ENCODE results near the gene PHACTR3.

Gene PHACTR3

GRCh38 chr20:59602546-59603080 lies 1.7 kb upstream of the PHACTR3 start:
- H3K79me2 ChIP-seq (ENCODE audit: insufficient read depth, low read length) = no peaks in the 10 kb centered on the region
- no peaks in the 10 kb centered on the region for H3K4me1 ChIP-seq (ENCODE audit: insufficient read depth, low read length, severe bottlenecking)
- no peak overlapping the region for H3K27ac ChIP-seq (ENCODE audit: low read depth, low read length, poor library complexity, severe bottlenecking)
- H3K9me2 ChIP-seq (ENCODE audit: low read depth, low read length) = no peaks in the 10 kb centered on the region
- H3K36me3 ChIP-seq (ENCODE audit: insufficient read depth, low read length) = no peaks in the 10 kb centered on the region
- no peaks in the 10 kb centered on the region for H4K20me1 ChIP-seq (ENCODE audit: insufficient read depth, low read length)
- no peak overlapping the region for H3K9ac ChIP-seq (ENCODE audit: low read length)
- TF ChIP-seq EZH2 (IDR thresholded peaks at IDR 0.05; ENCODE audit: borderline replicate concordance, low read length) = no peak
- no peak for TF ChIP-seq CTCF (IDR thresholded peaks at IDR 0.05; ENCODE audit: low read length)
- H3K27me3 ChIP-seq (ENCODE audit: insufficient read depth, low read length) = no peaks in the 10 kb centered on the region
- no peak overlapping the region for H3K4me2 ChIP-seq (ENCODE audit: low read length)
- no peaks in the 10 kb centered on the region for H3F3A ChIP-seq (ENCODE audit: insufficient read depth, low read length)
- no peak overlapping the region for H2AFZ ChIP-seq (ENCODE audit: low read length)
- H3K4me3 ChIP-seq (ENCODE audit: low read depth, low read length, poor library complexity, severe bottlenecking) = no peak overlapping the region
- no peaks in the 10 kb centered on the region for H3K9me3 ChIP-seq (ENCODE audit: low read length)

GRCh38 chr20:59603176-59603575 lies 1.2 kb upstream of the PHACTR3 start:
- no peak overlapping the region for H3K9ac ChIP-seq (ENCODE audit: low read length)
- no peak overlapping the region for H2AFZ ChIP-seq (ENCODE audit: low read length)
- H3K4me3 ChIP-seq (ENCODE audit: low read depth, low read length, poor library complexity, severe bottlenecking) = no peak overlapping the region
- H3K36me3 ChIP-seq (ENCODE audit: insufficient read depth, low read length) = no peaks in the 10 kb centered on the region
- no peaks in the 10 kb centered on the region for H3K27me3 ChIP-seq (ENCODE audit: insufficient read depth, low read length)
- H3K4me1 ChIP-seq (ENCODE audit: insufficient read depth, low read length, severe bottlenecking) = no peaks in the 10 kb centered on the region
- H3K79me2 ChIP-seq (ENCODE audit: insufficient read depth, low read length) = no peaks in the 10 kb centered on the region
- no peak overlapping the region for H3K4me2 ChIP-seq (ENCODE audit: low read length)
- no peaks in the 10 kb centered on the region for H3F3A ChIP-seq (ENCODE audit: insufficient read depth, low read length)
- TF ChIP-seq EZH2 (IDR thresholded peaks at IDR 0.05; ENCODE audit: borderline replicate concordance, low read length) (no peak), CTCF (IDR thresholded peaks at IDR 0.05; ENCODE audit: low read length) (no peak)
- H3K9me2 ChIP-seq (ENCODE audit: low read depth, low read length) = no peaks in the 10 kb centered on the region
- H3K27ac ChIP-seq (ENCODE audit: low read depth, low read length, poor library complexity, severe bottlenecking) = no peak overlapping the region
- H3K9me3 ChIP-seq (ENCODE audit: low read length) = no peaks in the 10 kb centered on the region
- no peaks in the 10 kb centered on the region for H4K20me1 ChIP-seq (ENCODE audit: insufficient read depth, low read length)

GRCh38 chr20:59604741-59605600 lies 631 bp downstream of the PHACTR3 start:
- Histone ChIP-seq H4K20me1 (ENCODE audit: insufficient read depth, low read length) (no peaks in the 10 kb centered on the region), H3K4me2 (ENCODE audit: low read length) (no peak overlapping the region), H3K27ac (ENCODE audit: low read depth, low read length, poor library complexity, severe bottlenecking) (no peak overlapping the region), H3K9ac (ENCODE audit: low read length) (no peak overlapping the region), H3K9me3 (ENCODE audit: low read length) (no peaks in the 10 kb centered on the region), H2AFZ (ENCODE audit: low read length) (no peak overlapping the region), H3K27me3 (ENCODE audit: insufficient read depth, low read length) (no peaks in the 10 kb centered on the region), H3K4me3 (ENCODE audit: low read depth, low read length, poor library complexity, severe bottlenecking) (no peak overlapping the region), H3K79me2 (ENCODE audit: insufficient read depth, low read length) (no peaks in the 10 kb centered on the region), H3K36me3 (ENCODE audit: insufficient read depth, low read length) (no peaks in the 10 kb centered on the region), H3K9me2 (ENCODE audit: low read depth, low read length) (no peaks in the 10 kb centered on the region), H3K4me1 (ENCODE audit: insufficient read depth, low read length, severe bottlenecking) (no peaks in the 10 kb centered on the region), H3F3A (ENCODE audit: insufficient read depth, low read length) (no peaks in the 10 kb centered on the region)
- TF ChIP-seq EZH2 (IDR thresholded peaks at IDR 0.05; ENCODE audit: borderline replicate concordance, low read length) (no peak), CTCF (IDR thresholded peaks at IDR 0.05; ENCODE audit: low read length) (no peak)

Data from OCI-LY1 (cell line).